H54 (cell line): ENCODE data around the gene CCDC85C.

Experiments used
- DNase-seq: peaks from one replicate; pipeline ENCODE4 v3.0.0; 2011; ENCODE audit warnings: low spot score, mixed read lengths; ENCODE audit not compliant: insufficient read length
- FAIRE-seq: peaks from 3 replicates; lab custom pipeline; 2011; peaks lifted over from hg19 to GRCh38; lab: Jason Lieb, UNC
- POLR2A ChIP-seq: IDR thresholded peaks from 2 replicates; pipeline ENCODE4 v1.6.1; 2011; ENCODE audit warnings: low read depth, mild to moderate bottlenecking, low read length

CCDC85C gene

DNA sequence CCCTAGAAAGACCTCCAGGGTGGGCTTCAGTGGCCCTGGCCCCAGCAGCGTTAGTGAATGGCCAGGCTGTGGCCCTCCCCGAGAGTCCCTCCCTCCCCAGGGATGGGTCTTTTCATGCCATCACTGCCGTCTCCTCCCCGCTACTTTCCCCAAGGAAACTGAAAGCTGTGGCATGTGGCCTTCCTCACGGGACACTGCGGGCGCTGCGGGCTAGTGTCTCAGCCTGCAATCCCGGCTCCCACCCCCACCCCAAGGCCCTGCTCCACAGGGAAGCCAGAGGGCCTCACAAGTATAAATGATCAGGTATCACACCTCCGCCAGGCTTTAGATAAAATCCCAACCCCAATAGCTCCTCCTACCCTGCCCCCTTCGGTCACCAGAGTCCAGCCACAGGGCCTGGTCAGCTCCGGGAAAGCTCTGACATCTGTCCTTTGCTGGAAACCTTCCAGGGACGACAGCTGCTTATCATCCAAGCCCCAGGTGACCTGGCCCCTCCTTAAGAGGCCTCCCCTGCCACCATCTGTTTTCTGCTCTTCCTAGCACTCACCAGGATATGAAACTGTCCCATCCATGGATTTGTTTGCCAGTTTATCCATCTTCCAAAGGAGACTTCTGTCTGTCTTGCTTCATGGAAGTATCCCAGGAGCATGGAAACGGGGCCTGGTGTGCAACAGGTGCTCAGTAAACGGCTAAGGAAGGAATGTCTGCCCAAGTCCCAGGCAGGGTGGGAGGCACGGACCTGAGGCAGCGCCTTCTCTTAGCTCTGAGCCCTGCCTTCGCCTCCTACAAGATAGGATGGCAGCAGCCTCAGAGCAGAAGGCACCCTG, 31.6 kb downstream of the CCDC85C start:
- DNase-seq (no peak), FAIRE-seq (no peak)
- TF ChIP-seq POLR2A = no peak

DNA sequence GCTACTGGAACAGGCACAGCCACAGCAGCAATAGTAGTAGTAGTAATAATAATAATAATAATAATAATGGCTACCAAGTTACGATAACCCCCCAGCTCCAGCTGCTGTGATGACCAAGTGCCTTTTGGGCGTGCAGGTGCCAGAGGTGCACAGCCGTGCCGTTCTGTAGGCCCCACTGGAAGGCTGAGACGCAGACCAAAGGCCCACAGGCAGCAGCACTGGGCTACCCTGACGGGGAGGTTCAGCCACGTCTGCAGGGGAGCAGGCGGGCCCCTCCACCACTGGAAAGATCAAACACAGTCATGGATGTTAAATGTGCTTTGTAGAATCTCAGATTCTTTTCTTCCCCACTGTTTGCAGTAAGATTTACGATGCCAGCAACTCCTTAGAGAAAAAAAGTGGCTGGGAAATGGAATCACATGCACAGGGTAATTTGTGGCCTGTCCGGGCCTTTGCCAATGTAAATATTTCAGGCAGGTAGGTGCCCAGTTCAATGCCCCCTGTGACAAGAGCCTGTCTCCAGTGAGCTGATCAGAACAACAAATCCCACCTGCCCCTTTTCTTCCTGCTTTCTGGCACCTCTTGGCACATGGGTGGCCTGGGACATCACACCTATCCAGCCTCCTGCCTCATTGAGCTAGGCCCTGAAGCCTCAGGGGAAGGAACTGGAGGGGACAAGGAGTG, 32.6 kb downstream of the CCDC85C start:
- no peak for DNase-seq
- FAIRE-seq = no peak
- TF ChIP-seq POLR2A = no peak

DNA sequence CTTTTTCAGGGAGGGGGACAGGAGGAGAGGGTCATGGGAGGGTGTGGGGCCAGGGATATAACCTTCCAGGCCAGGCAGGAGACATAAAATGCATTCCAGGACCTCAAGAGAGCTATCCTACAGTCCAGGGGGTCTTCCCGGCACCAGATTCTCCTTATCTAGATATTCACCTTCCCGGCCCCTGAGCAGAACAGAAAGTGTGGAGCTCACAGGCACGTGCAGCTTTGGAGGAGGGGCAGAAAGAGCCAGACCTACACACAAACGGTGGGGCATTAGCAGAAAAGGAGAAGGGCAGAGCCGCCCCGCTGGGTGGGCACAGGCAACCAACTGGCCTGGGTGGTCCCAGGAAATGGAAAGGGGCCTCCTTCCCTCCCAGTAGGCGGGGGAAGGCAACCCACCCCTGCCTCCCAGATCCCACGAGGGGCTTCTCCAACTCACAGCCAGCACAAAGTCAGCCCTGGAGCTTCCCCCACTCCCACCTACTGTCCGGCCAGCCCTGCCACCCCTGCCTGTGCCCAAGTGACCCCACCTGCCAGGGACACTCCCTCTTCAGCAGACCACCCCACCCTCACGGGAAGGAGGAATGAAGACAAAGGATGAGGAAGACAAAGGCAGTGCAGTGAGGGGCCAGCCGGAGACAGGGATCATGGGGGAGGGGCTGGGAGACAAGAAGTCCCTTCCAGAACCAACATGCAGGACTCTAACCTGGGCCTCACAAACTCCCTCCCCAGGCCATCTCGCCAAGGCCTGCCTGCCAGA, 33.3 kb downstream of the CCDC85C start:
- FAIRE-seq (no peak), DNase-seq (no peak)
- no peak for TF ChIP-seq POLR2A

DNA sequence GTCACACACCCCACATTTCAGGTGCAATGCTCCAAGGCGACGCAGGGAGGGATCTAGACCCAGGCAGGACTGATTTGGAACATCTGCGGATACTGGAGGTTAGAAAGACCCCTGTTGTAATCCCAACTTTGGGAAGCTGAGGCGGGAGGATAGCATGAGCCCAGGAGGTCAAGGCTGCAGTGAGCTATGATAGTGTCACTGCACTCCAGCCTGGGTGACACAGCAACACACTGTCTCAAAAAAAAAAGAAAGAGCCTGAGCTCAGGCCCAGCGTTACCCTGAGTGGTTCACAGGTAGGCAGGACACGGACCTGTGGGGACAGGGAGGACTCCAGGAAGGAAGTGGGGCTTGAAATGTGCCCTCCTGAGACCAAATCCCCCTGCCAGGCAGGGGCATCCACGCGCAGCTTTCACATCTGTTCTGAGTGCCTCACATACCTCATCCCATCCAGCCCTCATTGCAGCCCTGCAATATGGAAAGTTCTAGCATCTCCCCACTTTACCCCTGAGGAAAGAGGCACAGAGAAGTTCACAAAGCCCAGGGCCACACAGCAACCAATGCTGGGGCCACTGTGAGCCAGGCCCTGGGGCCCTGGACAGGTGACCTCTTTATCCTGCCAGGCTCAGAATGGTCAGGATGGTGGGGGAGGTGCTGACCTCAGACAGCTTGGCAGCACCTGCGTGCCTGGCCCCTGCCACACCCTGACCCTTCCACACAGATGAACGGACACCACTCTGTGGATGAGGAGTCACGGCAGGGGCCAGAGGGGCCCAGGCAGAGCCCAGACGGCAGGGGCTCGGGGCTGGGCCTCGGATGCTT, 34.1 kb downstream of the CCDC85C start:
- DNase-seq (no peak), FAIRE-seq (no peak)
- no peak for TF ChIP-seq POLR2A

DNA sequence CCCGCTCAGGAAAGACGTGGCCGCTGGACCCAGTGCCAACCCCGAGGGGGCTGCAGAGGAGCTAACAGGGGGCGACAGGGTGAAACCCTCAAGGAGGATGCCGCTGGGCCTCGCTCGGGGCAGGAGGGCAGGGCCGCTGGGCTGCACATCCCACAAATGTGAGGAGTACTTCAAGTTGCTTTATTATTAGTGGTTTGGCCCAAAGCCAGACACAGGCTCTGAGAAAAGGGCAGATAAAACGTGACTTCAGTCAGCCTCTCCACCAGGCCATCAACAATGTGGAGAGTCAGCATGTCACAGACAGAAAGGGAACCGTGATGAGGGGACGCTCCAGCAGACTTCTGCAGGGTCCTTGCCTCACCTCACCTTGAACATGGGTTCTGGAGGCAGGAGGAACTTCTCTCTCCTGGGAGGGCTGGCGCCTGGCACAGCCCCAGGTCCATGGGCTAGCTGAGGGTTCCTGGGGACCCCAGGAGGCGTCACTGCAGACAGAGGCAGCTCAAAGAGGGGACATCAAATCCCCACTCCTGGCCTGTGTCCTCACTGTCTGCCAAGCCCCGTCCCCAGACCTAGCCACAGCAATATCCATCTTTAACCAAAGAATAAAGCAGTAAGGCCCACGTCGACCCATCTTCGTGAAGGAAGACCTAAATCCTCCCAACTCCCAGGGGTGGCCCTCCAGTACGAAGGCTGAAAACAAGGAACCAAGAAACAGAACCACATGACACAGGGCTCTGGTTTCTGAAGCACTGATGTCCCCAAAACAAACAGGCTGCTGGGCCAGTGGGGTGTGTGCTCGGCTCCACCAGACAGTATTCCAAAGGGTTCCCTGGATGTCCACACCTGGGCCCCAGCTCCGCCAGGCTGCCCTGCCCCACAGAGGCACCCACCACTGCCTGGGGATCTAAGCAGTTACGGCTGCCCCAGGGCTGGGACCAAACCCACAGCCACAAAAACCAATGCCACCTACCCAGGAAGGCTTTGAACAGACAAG, 35.1 kb downstream of the CCDC85C start:
- DNase-seq (no peak), FAIRE-seq (no peak)
- TF ChIP-seq POLR2A = no peak

DNA sequence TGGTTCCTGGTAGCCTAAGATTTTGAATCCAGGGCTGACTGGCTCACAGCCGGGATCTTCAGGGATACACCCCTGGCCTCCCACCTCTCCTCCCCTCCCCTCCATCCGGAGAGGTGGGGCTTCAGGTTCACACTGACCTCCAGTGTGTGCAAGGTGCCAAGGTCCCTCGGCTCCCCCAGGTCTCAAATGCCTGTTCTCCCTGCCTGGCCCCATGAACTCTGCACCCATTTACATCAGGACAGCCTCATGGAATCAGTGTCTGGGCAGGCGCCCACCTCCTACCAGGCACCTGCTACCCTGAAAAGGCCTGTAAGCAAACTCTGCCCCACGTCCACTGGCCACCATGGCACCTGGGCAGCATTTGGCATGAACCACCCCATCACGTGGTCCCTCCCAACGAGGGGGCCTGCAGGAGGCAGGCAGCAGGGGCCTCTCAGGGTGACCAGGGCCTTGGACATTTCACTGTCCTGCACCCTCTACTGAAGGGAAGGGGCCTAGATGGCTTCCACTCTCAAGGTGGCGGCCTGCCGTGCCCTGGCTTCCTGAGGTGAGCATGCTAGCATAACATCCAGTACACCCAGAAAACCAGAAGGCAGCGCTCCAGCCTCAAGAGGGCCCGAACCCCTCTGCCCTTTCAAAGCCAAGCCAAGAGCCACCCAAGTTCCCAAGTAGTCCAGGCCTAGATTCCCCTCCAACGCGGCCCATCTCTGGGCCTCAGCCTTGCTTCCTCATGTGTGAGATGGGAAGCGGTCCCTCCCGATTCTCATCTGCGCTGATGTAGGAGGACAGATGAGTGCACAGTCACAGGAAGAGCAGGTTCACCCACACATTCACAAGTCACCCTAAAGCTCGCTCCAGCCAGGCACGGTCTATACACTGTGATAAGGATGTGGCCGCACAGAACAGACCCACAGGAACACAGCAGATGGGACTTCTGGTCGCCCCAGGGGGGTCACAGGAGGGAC, 37.3 kb downstream of the CCDC85C start:
- FAIRE-seq (no peak), DNase-seq (no peak)
- TF ChIP-seq POLR2A = no peak

DNA sequence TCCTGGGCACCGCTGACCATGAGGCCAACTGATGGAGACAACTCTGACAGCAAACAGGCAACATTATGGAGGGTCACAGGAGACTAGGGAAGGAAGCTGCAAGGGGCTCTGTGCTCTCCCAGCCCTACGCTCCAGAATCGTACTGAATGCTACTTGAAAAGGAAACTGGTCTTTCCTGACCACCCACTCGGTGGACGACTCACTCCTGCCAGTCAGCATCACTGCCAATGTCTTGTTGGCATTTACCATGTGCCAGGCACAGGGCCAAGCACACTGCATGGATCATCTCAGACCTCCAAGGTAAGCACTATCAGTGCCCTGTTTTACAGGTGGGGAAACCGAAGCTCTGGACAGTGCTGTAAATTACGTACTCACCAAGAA, 38.0 kb downstream of the CCDC85C start:
- no peak for DNase-seq
- no peak for FAIRE-seq

DNA sequence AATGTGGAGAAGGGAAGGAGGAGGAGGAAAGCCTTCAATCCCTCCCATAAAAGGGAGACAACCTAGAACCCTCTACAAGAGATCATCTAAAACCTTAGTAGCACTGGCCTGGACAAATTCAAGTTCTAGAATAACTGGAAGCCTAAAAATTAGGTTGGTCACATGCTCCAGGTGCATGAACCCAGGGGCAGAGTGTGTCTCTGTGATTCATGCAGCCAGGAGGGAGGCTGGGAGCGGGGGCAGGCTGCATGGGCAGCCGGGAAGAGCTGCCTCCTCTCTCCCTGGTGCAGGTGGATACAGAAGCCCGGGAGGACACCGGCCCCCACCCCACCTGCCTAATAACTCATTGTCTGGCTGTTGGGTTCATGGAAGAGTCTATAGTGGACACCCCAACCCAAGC, 38.6 kb downstream of the CCDC85C start:
- FAIRE-seq (no peak), DNase-seq (no peak)
- no peak for TF ChIP-seq POLR2A

More for the DNA sequence above, 38.0 kb downstream of the CCDC85C start:
- TF ChIP-seq POLR2A = no peak

DNA sequence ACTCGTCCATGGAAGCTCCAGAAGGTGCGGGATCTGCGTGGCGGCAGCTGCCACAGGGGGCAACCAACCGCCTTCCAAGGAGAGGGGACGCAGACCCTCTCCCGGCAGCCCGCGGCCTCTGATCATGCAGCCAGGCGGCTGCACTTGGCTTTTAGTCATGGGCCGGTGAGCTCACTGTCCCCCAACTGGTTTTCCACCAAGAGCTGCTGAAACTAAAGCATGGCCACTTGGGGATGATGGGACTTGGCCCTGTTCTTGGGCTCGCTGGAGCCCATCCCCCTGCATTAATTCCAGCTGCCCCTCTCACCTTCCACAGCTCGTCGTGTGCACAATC, 39.1 kb downstream of the CCDC85C start:
- FAIRE-seq (no peak), DNase-seq (no peak)
- no peak for TF ChIP-seq POLR2A

DNA sequence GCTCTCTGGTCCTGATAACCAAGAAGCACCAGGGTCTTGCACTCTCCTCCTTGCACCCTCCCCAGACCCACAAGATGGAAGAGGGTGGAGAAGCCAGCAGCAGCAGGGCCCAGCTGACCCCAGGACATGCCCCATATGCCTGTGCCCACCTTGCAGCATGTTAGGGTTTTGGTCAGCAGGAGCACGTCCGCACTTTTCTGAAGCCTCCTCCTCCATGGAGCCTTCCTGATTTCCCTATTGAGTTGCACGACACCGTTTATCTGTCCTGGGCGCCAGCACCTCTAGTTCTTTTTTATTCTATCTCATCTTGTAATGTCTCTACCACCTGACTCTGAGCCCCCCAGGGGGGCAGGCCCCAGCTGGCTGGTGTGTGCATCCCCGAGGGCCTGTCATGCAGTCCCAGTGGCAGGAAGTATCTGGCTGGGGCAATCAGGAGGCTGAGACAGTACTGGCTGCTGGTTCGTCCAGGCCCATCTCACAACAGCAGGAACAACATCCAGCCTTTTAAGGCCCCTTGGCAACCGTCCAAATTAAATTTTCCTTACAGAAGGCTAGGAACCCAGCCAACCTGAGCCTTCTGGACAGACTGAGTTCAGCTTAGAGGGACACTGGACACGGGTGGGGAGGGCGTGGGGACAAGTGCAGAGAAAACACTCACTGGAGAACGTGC, 39.6 kb downstream of the CCDC85C start:
- DNase-seq (no peak), FAIRE-seq (no peak)
- TF ChIP-seq POLR2A = no peak

DNA sequence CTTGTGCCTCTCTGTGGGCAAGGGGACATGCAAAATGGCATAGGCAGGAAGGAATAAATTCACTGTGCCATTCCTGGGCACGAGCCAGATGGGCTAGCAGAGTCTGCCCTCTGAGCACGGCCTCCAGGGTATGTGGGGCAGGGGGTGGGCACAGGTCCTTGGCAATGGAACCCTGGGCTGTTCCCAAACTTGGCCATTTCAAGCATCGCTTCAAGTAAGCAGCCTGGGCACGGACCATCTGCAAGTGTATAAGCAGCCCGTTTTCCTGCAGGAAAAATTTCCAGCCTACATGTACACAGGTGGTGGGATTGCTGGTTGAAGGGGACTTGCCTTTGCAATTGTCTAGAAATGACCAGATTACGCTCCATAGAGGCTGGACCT, 40.3 kb downstream of the CCDC85C start:
- no peak for DNase-seq
- no peak for TF ChIP-seq POLR2A
- no peak for FAIRE-seq
